K562 (cell line): Measurements from ENCODE around the gene ARL3.

ENCODE experiments used
- E2F4 ChIP-seq: sonication (generic); formaldehyde crosslinking; IDR thresholded peaks from 2 replicates; pipeline ENCODE4 v1.8.0; 2022; ENCODE audit warnings: mild to moderate bottlenecking, low read depth, missing genetic modification reagents
- ETV1 ChIP-seq: fragments of 450-650 bp; conservative IDR thresholded peaks from 2 replicates; pipeline ENCODE4 v1.6.1; 2016; ENCODE audit warnings: missing genetic modification characterization, control low read depth, low read depth, missing compliant biosample characterization
- JUND ChIP-seq, 2 experiments: IDR thresholded peaks; 2 replicates in 1 of 2; 3 replicates in 1 of 2; pipeline ENCODE4 v1.6.1; 2011; ENCODE audit warnings: borderline replicate concordance in 2 of 2, low read depth in 2 of 2, low read length in 2 of 2, improper control_type of control experiment in 1 of 2, missing biosample characterization in 1 of 2, missing genetic modification characterization in 1 of 2, missing genetic modification reagents in 1 of 2
- MAFF ChIP-seq: IDR thresholded peaks from 2 replicates; pipeline ENCODE4 v1.6.1; 2012; ENCODE audit warnings: low read length, improper control_type of control experiment
- MEF2D ChIP-seq: conservative IDR thresholded peaks from 2 replicates; pipeline ENCODE4 v1.6.1; 2016; ENCODE audit warnings: low read depth, missing genetic modification characterization, missing compliant biosample characterization
- PML ChIP-seq: IDR thresholded peaks from 2 replicates; pipeline ENCODE4 v1.6.1; 2012; ENCODE audit warnings: low read length, inconsistent platforms
- PREB ChIP-seq: sonication (generic); formaldehyde crosslinking; IDR thresholded peaks from 2 replicates; pipeline ENCODE4 v1.8.1; 2023; ENCODE audit warnings: mild to moderate bottlenecking, missing genetic modification reagents
- RCOR1 ChIP-seq, 2 experiments: IDR thresholded peaks; 2 replicates each; pipeline ENCODE4 v1.6.1; 2012; ENCODE audit warnings: low read depth in 2 of 2, low read length in 2 of 2, borderline replicate concordance in 1 of 2, improper control_type of control experiment in 1 of 2
- SIN3A ChIP-seq, 2 experiments: fragments of 150-350 bp in 1 of 2; IDR thresholded peaks; 2 replicates each; pipeline ENCODE4 v1.6.1; 2011 to 2016; ENCODE audit warnings: borderline replicate concordance in 2 of 2, low read depth in 2 of 2, low read length in 2 of 2, mild to moderate bottlenecking in 2 of 2, moderate library complexity in 2 of 2; ENCODE audit not compliant: control insufficient read depth in 1 of 2
- SREBF2 ChIP-seq: sonication (generic); formaldehyde crosslinking; IDR thresholded peaks from 2 replicates; pipeline ENCODE4 v1.4.0; 2020; ENCODE audit warnings: mild to moderate bottlenecking, missing genetic modification reagents
- ZFP1 ChIP-seq: fragments of 450-650 bp; formaldehyde crosslinking; IDR thresholded peaks from 2 replicates; pipeline ENCODE4 v1.4.0; 2020; ENCODE audit warnings: mild to moderate bottlenecking, mixed read lengths
- ZNF174 ChIP-seq: fragments of 250-450 bp; sonication (Bioruptor Pico); IDR thresholded peaks from 2 replicates; pipeline ENCODE4 v1.4.0; 2020; ENCODE audit warnings: mild to moderate bottlenecking
- ZNF408 ChIP-seq: fragments of 250-450 bp; sonication (Bioruptor Pico); IDR thresholded peaks from 2 replicates; pipeline ENCODE4 v1.4.0; 2020; ENCODE audit warnings: low read depth, mild to moderate bottlenecking, moderate library complexity

GRCh38 chr10:102670871-102671434 lies 43.2 kb downstream of the ARL3 start:
- TF ChIP-seq PREB (no peak), PML (no peak), MAFF (no peak), SIN3A (IDR thresholded peaks at IDR 0.05; ENCODE audit: borderline replicate concordance in 2 of 2, control insufficient read depth in 1 of 2, low read depth in 2 of 2, low read length in 2 of 2) (no peak), MEF2D (tag) (no peak), ZNF174 (CRISPR knock-in tag) (no peak), E2F4 (no peak), ZFP1 (CRISPR knock-in tag) (no peak), ZNF408 (CRISPR knock-in tag) (no peak), SREBF2 (CRISPR knock-in tag) (no peak), JUND (IDR thresholded peaks at IDR 0.05; ENCODE audit: borderline replicate concordance, low read depth, low read length) (no peak), JUND (tag; IDR thresholded peaks at IDR 0.05; ENCODE audit: borderline replicate concordance, low read depth, low read length) (no peak), RCOR1 (IDR thresholded peaks at IDR 0.05; ENCODE audit: borderline replicate concordance in 1 of 2, low read depth in 2 of 2, low read length in 2 of 2) (no peak), ETV1 (tag) (no peak)
